ENCODE results near the gene RAB10.
A peak's percentile ranks its signal among the peaks of the same experiment; 100 is the strongest.
"Not testable (repeated sequence)": the region's sequence is repeated elsewhere in the genome, so short reads cannot be mapped to it uniquely, and the experiment has no call there.

The RAB10 gene

DNA sequence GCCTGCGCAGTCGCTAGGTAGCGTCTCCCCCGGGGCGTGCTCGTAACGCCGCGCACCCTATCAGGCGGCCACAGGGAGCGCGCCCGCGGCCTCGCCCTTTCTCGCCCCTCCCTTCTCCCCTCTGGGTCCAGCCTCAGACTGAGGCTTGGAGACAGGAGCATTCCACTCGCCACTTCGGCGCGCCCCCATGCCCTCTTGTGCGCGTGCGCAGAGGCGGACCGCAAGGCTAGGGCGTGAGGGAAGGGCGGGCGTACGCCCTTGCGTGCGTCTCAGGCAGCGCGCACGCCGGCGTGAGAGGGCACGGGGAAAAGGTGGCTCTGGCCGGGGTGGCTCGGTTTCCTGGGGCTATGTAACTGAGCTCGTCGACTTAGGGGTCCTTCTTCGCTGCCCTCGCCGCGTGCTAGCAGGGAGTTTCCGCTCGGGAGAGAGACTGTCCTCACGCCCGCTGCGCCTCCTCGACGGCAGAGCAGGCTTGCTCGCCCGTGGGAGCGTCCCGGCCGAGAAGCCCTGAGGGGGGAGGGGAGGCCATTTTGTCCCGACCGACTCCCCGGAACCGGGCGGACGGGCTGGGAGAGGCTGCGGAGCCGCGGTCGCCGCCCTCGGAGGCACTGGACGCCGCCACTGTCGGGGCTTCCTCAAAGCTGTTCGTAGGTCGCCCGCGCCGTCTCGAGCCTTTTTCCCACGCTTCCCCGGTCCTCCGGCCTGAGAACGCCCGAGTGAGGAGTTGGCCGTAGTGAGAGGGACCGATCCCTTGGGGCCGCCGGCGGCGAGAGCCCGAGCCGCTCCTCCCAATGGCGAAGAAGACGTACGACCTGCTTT, at the start of gene RAB10:
Gene RAB10 (plus strand): TSS at position 267 of the 819 bp plus-strand sequence. CDS start 525 bp downstream, at position 792.
- peak within 1 kb of the TSS; percentile 95 for H3K27ac ChIP-seq (ENCODE audit: low read length)
- no peaks in the 10 kb centered on the region for H3K27me3 ChIP-seq (ENCODE audit: low read depth, low read length)
- peaks cover 0 to 6% of the 10 kb centered on the region in 2 donors for H3K36me3 ChIP-seq (ENCODE audit: control insufficient read depth in 1 of 2, insufficient read depth in 2 of 2, low read length in 2 of 2)
- H3K4me3 ChIP-seq (ENCODE audit: low read depth in 1 of 2, low read length in 2 of 2), result peak within 1 kb of the TSS; percentile 90 to 100
- peaks cover 0 to 29% of the 10 kb centered on the region in 2 donors for H3K4me1 ChIP-seq (ENCODE audit: control insufficient read depth in 1 of 2, insufficient read depth in 2 of 2, low read length in 2 of 2)
- H3K9me3 ChIP-seq (ENCODE audit: control insufficient read depth in 1 of 2, low read length in 2 of 2), result no peaks in the 10 kb centered on the region

GRCh38 chr2:25988134-25988533, 45.8 kb upstream of the RAB10 start:
- H3K4me1 ChIP-seq (ENCODE audit: control insufficient read depth in 1 of 2, insufficient read depth in 2 of 2, low read length in 2 of 2), result peaks cover 0 to 3% of the 10 kb centered on the region in 2 donors
- H3K4me3 ChIP-seq (ENCODE audit: low read depth in 1 of 2, low read length in 2 of 2), result no peak overlapping the region
- no peaks in the 10 kb centered on the region for H3K9me3 ChIP-seq (ENCODE audit: control insufficient read depth in 1 of 2, low read length in 2 of 2)
- H3K27ac ChIP-seq (ENCODE audit: low read length), result no peak overlapping the region
- H3K36me3 ChIP-seq (ENCODE audit: control insufficient read depth in 1 of 2, insufficient read depth in 2 of 2, low read length in 2 of 2), result no peaks in the 10 kb centered on the region
- H3K27me3 ChIP-seq (ENCODE audit: low read depth, low read length), result no peaks in the 10 kb centered on the region

- H3K9me3 ChIP-seq (ENCODE audit: control insufficient read depth in 1 of 2, low read length in 2 of 2), result no peaks in the 10 kb centered on the region
- H3K4me3 ChIP-seq (ENCODE audit: low read depth in 1 of 2, low read length in 2 of 2), result no peak overlapping the region
- no peaks in the 10 kb centered on the region for H3K27me3 ChIP-seq (ENCODE audit: low read depth, low read length)
- H3K36me3 ChIP-seq (ENCODE audit: control insufficient read depth in 1 of 2, insufficient read depth in 2 of 2, low read length in 2 of 2), result no peaks in the 10 kb centered on the region
- no peak overlapping the region for H3K27ac ChIP-seq (ENCODE audit: low read length)
- H3K4me1 ChIP-seq (ENCODE audit: control insufficient read depth in 1 of 2, insufficient read depth in 2 of 2, low read length in 2 of 2), result peaks cover 0 to 3% of the 10 kb centered on the region in 2 donors
Observed at GRCh38 chr2:25989154-25989553, 44.7 kb upstream of the RAB10 start.

GRCh38 chr2:25991965-25992364, 41.9 kb upstream of the RAB10 start:
- H3K9me3 ChIP-seq (ENCODE audit: control insufficient read depth in 1 of 2, low read length in 2 of 2), result no peaks in the 10 kb centered on the region
- no peaks in the 10 kb centered on the region for H3K36me3 ChIP-seq (ENCODE audit: control insufficient read depth in 1 of 2, insufficient read depth in 2 of 2, low read length in 2 of 2)
- no peaks in the 10 kb centered on the region for H3K27me3 ChIP-seq (ENCODE audit: low read depth, low read length)
- peak overlapping the region in 1 of 2 donors; percentile 40 for H3K4me3 ChIP-seq (ENCODE audit: low read depth in 1 of 2, low read length in 2 of 2)
- H3K27ac ChIP-seq (ENCODE audit: low read length), result no peak overlapping the region
- peaks cover 0 to 3% of the 10 kb centered on the region in 2 donors for H3K4me1 ChIP-seq (ENCODE audit: control insufficient read depth in 1 of 2, insufficient read depth in 2 of 2, low read length in 2 of 2)

- H3K9me3 ChIP-seq (ENCODE audit: control insufficient read depth in 1 of 2, low read length in 2 of 2), result no peaks in the 10 kb centered on the region
- no peak overlapping the region for H3K27ac ChIP-seq (ENCODE audit: low read length)
Observed at GRCh38 chr2:25992556-25992955, 41.3 kb upstream of the RAB10 start.

GRCh38 chr2:25993049-25993448, 40.8 kb upstream of the RAB10 start:
- no peak overlapping the region for H3K27ac ChIP-seq (ENCODE audit: low read length)
- H3K4me1 ChIP-seq (ENCODE audit: control insufficient read depth in 1 of 2, insufficient read depth in 2 of 2, low read length in 2 of 2), result peaks cover 0 to 3% of the 10 kb centered on the region in 2 donors
- no peaks in the 10 kb centered on the region for H3K36me3 ChIP-seq (ENCODE audit: control insufficient read depth in 1 of 2, insufficient read depth in 2 of 2, low read length in 2 of 2)
- no peaks in the 10 kb centered on the region for H3K27me3 ChIP-seq (ENCODE audit: low read depth, low read length)
- no peak overlapping the region for H3K4me3 ChIP-seq (ENCODE audit: low read depth in 1 of 2, low read length in 2 of 2)
- no peaks in the 10 kb centered on the region for H3K9me3 ChIP-seq (ENCODE audit: control insufficient read depth in 1 of 2, low read length in 2 of 2)

More at GRCh38 chr2:25992556-25992955, 41.3 kb upstream of the RAB10 start:
- no peaks in the 10 kb centered on the region for H3K36me3 ChIP-seq (ENCODE audit: control insufficient read depth in 1 of 2, insufficient read depth in 2 of 2, low read length in 2 of 2)
- H3K27me3 ChIP-seq (ENCODE audit: low read depth, low read length), result no peaks in the 10 kb centered on the region
- no peak overlapping the region for H3K4me3 ChIP-seq (ENCODE audit: low read depth in 1 of 2, low read length in 2 of 2)
- peaks cover 0 to 3% of the 10 kb centered on the region in 2 donors for H3K4me1 ChIP-seq (ENCODE audit: control insufficient read depth in 1 of 2, insufficient read depth in 2 of 2, low read length in 2 of 2)

GRCh38 chr2:25994509-25994908, 39.4 kb upstream of the RAB10 start:
- Histone ChIP-seq H3K4me1 (ENCODE audit: control insufficient read depth in 1 of 2, insufficient read depth in 2 of 2, low read length in 2 of 2) (peaks cover 0 to 3% of the 10 kb centered on the region in 2 donors), H3K9me3 (ENCODE audit: control insufficient read depth in 1 of 2, low read length in 2 of 2) (no peaks in the 10 kb centered on the region), H3K27ac (ENCODE audit: low read length) (no peak overlapping the region), H3K4me3 (ENCODE audit: low read depth in 1 of 2, low read length in 2 of 2) (no peak overlapping the region), H3K36me3 (ENCODE audit: control insufficient read depth in 1 of 2, insufficient read depth in 2 of 2, low read length in 2 of 2) (no peaks in the 10 kb centered on the region), H3K27me3 (ENCODE audit: low read depth, low read length) (no peaks in the 10 kb centered on the region)

- peaks cover 6 to 9% of the 10 kb centered on the region in 2 donors for H3K4me1 ChIP-seq (ENCODE audit: control insufficient read depth in 1 of 2, insufficient read depth in 2 of 2, low read length in 2 of 2)
- no peaks in the 10 kb centered on the region for H3K9me3 ChIP-seq (ENCODE audit: control insufficient read depth in 1 of 2, low read length in 2 of 2)
- no peaks in the 10 kb centered on the region for H3K36me3 ChIP-seq (ENCODE audit: control insufficient read depth in 1 of 2, insufficient read depth in 2 of 2, low read length in 2 of 2)
- no peak overlapping the region for H3K4me3 ChIP-seq (ENCODE audit: low read depth in 1 of 2, low read length in 2 of 2)
- H3K27ac ChIP-seq (ENCODE audit: low read length), result no peak overlapping the region
- H3K27me3 ChIP-seq (ENCODE audit: low read depth, low read length), result no peaks in the 10 kb centered on the region
Observed at GRCh38 chr2:25996844-25997243, 37.0 kb upstream of the RAB10 start.

- H3K4me3 ChIP-seq (ENCODE audit: low read depth in 1 of 2, low read length in 2 of 2); H3K36me3 ChIP-seq (ENCODE audit: control insufficient read depth in 1 of 2, insufficient read depth in 2 of 2, low read length in 2 of 2); H3K9me3 ChIP-seq (ENCODE audit: control insufficient read depth in 1 of 2, low read length in 2 of 2); H3K27ac ChIP-seq (ENCODE audit: low read length); H3K27me3 ChIP-seq (ENCODE audit: low read depth, low read length): not testable (repeated sequence)
- H3K4me1 ChIP-seq (ENCODE audit: control insufficient read depth in 1 of 2, insufficient read depth in 2 of 2, low read length in 2 of 2), result peaks cover 12 to 15% of the 10 kb centered on the region in 2 donors
Observed at GRCh38 chr2:25998816-25999383, 35.0 kb upstream of the RAB10 start.

- peaks cover 12 to 15% of the 10 kb centered on the region in 2 donors for H3K4me1 ChIP-seq (ENCODE audit: control insufficient read depth in 1 of 2, insufficient read depth in 2 of 2, low read length in 2 of 2)
- not testable (repeated sequence) for H3K36me3 ChIP-seq (ENCODE audit: control insufficient read depth in 1 of 2, insufficient read depth in 2 of 2, low read length in 2 of 2); H3K9me3 ChIP-seq (ENCODE audit: control insufficient read depth in 1 of 2, low read length in 2 of 2); H3K27ac ChIP-seq (ENCODE audit: low read length); H3K27me3 ChIP-seq (ENCODE audit: low read depth, low read length); H3K4me3 ChIP-seq (ENCODE audit: low read depth in 1 of 2, low read length in 2 of 2)
Observed at GRCh38 chr2:25999406-25999805, 34.5 kb upstream of the RAB10 start.

GRCh38 chr2:26000561-26001082, 33.3 kb upstream of the RAB10 start:
- no peaks in the 10 kb centered on the region for H3K27me3 ChIP-seq (ENCODE audit: low read depth, low read length)
- H3K9me3 ChIP-seq (ENCODE audit: control insufficient read depth in 1 of 2, low read length in 2 of 2), result no peaks in the 10 kb centered on the region
- H3K27ac ChIP-seq (ENCODE audit: low read length), result no peak overlapping the region
- H3K4me1 ChIP-seq (ENCODE audit: control insufficient read depth in 1 of 2, insufficient read depth in 2 of 2, low read length in 2 of 2), result peaks cover 12 to 15% of the 10 kb centered on the region in 2 donors
- H3K36me3 ChIP-seq (ENCODE audit: control insufficient read depth in 1 of 2, insufficient read depth in 2 of 2, low read length in 2 of 2), result no peaks in the 10 kb centered on the region
- no peak overlapping the region for H3K4me3 ChIP-seq (ENCODE audit: low read depth in 1 of 2, low read length in 2 of 2)

Measured in muscle layer of duodenum (tissue), 2 donors.